ENCODE measurements around the gene CCDC198.

Gene CCDC198

GRCh38 chr14:57462551-57462950 lies 31.1 kb downstream of the CCDC198 start:
- FAIRE-seq = no peak

GRCh38 chr14:57461777-57462320 lies 31.8 kb downstream of the CCDC198 start:
- FAIRE-seq = no peak

GRCh38 chr14:57435923-57436322 lies 57.7 kb downstream of the CCDC198 start:
- FAIRE-seq = no peak

- no peak for FAIRE-seq
Observed at GRCh38 chr14:57420986-57421385, 72.7 kb downstream of the CCDC198 start.

- no peak for FAIRE-seq
Observed at GRCh38 chr14:57420033-57420432, 73.6 kb downstream of the CCDC198 start.
